HG03159 (cell line): ENCODE data around the gene TMEM255A.

Experiments
- ATAC-seq: cut with Tn5 transposase; IDR thresholded peaks from one replicate; pipeline ENCODE4 v1.9.1; 2021; ENCODE audit warnings: mild to moderate bottlenecking, moderate library complexity; ENCODE audit not compliant: unreplicated experiment

Gene TMEM255A

DNA sequence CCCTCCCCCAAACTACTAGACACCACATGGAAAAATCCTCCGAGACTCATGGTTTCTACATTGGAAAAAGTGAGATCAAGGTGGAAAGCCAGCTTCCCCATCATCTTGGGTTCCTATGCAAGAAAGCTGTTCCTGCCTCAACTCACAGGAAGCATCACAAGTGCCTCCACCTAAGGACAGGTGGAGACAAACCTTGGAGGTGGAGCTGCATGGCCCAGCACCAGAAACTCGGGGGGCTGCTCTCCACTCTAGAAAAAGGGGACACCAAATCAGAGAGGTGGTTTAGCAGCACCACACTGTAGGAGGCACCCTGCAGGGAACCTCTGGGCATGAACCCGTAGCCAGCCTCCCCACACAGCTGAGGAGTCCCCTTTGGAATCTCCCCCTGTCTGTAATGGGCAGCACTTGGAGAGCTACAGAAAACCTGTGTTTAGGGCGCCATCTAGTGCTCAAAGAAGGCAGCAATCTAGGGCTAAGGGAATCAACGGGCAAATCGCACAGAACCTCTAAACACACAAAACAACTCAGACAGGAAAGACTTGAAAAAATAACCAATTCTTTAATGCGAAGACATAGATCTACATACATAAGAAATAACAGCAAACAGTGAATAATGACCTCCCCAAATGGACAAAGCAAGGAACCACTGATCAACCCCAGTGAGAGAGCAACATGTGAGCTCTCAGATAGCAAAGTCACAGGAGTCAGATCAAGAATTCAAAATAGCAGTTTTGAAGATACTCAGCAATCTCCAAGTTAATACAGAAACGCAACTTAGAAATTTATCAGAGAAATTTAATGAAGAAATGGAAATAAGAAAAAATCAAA is 97.6 kb downstream of the TMEM255A start:
- ATAC-seq, result peak; percentile 97
